Keratinocyte (primary cell): ENCODE measurements around the gene NOTCH1.

Source experiments
- EZH2 ChIP-seq: IDR thresholded peaks from one replicate; pipeline ENCODE4 v1.6.1; 2012; ENCODE audit warnings: inconsistent platforms, mild to moderate bottlenecking, low read length, moderate library complexity
- TF ChIP-seq, protein P1 (sequence below), 3 experiments: IDR thresholded peaks in 1 of 3; conservative IDR thresholded peaks in 1 of 3; optimal IDR thresholded peaks in 1 of 3; 2 replicates in 2 of 3; 3 replicates in 1 of 3; pipeline versions ENCODE3 to v1.5.1; 2011; ENCODE audit warnings: low read length in 3 of 3, mild to moderate bottlenecking in 3 of 3, moderate library complexity in 2 of 3, control low read depth in 1 of 3, inconsistent platforms in 1 of 3; ENCODE audit not compliant: insufficient read depth in 2 of 3; ENCODE audit errors: extremely low read depth in 1 of 3

DNA sequence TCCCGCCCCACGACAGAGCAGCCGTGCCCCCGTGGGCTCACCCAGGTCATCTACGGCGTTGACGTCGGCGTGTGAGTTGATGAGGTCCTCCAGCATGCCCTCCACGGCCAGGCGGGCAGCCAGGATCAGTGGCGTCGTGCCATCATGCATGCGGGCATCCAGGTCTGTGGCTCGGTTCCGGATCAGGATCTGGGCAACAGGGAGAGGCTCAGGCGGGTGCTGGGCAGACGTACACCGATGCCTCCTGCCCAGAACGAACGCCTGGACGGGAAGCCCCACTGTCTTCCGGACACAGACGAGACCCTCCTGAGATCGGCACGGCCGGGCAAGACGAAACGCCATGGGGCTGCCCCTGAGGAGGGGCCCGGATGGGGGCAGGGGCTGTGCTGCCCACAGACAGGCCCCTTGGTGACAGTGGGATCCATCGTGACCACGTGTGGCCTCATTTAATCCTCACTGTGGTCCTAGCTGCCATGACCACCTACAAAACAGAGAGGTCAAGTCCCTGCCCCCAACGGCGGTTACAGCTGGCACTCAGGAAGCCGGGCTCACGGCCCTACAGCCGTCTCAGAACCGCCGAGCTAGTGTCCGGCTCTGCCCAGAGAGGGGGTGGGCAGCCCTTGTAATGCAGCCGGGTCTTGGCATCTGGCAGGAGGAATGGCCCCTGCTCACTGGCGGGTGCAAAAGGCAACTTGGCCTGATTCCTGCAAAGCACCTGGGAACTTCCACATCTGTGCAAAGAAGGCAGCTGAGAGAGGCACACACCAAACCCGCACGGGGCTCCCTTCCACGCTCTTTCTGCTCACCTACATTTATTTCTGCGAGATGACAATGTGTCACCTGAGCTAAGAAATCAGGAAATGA, 46.5 kb downstream of the NOTCH1 start:
- TF ChIP-seq, protein P1, sequence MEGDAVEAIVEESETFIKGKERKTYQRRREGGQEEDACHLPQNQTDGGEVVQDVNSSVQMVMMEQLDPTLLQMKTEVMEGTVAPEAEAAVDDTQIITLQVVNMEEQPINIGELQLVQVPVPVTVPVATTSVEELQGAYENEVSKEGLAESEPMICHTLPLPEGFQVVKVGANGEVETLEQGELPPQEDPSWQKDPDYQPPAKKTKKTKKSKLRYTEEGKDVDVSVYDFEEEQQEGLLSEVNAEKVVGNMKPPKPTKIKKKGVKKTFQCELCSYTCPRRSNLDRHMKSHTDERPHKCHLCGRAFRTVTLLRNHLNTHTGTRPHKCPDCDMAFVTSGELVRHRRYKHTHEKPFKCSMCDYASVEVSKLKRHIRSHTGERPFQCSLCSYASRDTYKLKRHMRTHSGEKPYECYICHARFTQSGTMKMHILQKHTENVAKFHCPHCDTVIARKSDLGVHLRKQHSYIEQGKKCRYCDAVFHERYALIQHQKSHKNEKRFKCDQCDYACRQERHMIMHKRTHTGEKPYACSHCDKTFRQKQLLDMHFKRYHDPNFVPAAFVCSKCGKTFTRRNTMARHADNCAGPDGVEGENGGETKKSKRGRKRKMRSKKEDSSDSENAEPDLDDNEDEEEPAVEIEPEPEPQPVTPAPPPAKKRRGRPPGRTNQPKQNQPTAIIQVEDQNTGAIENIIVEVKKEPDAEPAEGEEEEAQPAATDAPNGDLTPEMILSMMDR (optimal IDR thresholded peaks at IDR 0.05 in 1 of 3, IDR thresholded peaks at IDR 0.05 in 1 of 3, conservative IDR thresholded peaks at IDR 0.05 in 1 of 3; ENCODE audit: extremely low read depth in 1 of 3, insufficient read depth in 2 of 3, low read length in 3 of 3) = no peak
- no peak for TF ChIP-seq EZH2
